ENCODE measurements around the gene SPEG.
A peak's percentile ranks its signal among the peaks of the same experiment; 100 is the strongest.

The SPEG gene

DNA sequence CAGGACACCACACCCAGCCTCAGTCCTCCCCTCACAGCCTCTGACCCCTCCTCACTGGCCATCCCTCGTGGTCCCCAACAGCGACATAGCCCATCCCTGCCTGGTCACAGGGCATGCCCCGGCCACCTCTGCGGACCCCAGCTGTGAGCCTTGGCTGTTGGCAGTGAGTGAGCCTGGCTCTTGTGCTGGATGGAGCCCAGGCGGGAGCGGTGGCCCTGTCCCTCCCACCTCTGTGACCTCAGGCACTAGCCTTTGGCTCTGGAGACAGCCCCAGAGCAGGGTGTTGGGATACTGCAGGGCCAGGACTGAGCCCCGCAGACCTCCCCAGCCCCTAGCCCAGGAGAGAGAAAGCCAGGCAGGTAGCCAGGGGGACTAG lies 8.6 kb upstream of the SPEG start:
- no peak for DNase-seq

DNA sequence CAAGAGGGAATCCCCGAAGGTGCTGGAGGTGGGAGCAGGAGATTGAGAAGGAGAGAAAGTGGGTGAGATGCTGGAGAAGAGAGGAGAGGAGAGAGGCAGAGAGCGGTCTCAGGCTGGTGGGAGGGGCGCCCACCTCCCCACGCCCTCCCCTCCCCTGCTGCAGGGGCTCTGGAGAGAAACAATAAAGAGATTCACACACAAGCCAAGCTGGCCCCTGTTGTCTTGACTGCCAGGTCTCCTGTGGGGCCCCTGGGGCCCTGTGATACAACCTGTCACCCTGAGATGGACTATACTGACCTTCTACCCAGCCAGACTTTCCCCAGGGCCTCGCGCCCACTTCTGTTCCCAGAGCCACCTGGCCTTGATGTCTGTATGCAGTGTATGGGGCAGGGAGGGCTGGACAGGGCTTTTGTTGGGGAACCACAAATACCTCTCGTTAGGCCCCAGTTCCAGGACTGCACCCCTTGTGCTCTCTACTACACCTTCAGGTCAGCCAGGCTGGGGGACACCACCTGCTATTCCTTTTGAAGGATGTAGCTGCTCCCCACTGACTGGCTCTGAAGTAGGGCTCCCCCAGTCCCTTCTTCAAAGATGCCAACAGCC lies 8.0 kb upstream of the SPEG start:
- DNase-seq: no peak

DNA sequence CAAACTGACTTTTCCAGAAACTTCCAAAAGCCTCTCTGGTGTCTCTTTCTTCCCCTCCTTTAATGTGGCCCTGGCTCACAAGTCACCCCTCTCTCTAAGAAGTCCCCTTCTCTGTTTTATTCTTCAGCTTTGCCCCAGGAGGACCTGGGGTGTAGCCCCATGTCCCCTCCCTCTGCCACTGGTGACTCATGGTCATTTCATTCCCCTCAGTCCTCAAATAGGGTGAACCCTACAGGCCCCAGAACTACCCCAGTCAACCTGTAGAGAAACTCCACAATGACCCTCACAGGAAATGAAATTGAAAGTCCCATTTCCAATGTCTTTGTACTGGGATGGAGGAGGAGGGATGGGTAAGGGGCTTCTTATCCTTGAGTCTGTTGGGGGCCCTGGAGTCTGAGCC lies 6.2 kb upstream of the SPEG start:
- no peak for DNase-seq

DNA sequence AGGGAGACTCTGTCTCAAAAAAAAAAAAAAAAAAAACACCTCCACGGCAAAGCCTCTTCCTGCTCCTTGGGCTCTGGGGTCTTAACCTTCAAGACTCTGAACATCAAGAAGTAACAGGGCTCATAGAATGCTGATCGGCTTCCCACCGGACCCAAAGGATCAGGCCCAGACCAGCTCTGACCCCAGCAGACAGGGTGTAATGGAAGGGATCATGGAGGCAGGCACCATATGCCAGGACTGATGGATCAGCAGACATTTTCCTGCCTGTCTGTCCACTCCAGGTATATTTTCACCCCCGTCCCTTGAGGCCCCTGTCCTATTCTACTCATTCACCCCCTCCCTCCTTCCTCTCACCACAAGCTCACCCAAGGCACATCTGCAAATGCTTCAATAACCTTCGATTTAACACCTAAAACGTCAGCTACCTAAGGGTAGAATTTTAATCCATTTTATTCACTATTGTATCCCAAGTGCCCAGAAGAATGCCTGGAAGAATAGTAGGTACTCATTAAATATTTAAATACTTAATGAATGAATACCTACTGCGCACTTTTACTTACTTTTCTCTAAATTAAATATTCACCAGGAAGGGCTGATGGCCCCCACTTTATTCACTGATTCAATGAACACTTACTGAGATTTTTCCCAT lies 4.6 kb upstream of the SPEG start:
- DNase-seq: no peak

DNA sequence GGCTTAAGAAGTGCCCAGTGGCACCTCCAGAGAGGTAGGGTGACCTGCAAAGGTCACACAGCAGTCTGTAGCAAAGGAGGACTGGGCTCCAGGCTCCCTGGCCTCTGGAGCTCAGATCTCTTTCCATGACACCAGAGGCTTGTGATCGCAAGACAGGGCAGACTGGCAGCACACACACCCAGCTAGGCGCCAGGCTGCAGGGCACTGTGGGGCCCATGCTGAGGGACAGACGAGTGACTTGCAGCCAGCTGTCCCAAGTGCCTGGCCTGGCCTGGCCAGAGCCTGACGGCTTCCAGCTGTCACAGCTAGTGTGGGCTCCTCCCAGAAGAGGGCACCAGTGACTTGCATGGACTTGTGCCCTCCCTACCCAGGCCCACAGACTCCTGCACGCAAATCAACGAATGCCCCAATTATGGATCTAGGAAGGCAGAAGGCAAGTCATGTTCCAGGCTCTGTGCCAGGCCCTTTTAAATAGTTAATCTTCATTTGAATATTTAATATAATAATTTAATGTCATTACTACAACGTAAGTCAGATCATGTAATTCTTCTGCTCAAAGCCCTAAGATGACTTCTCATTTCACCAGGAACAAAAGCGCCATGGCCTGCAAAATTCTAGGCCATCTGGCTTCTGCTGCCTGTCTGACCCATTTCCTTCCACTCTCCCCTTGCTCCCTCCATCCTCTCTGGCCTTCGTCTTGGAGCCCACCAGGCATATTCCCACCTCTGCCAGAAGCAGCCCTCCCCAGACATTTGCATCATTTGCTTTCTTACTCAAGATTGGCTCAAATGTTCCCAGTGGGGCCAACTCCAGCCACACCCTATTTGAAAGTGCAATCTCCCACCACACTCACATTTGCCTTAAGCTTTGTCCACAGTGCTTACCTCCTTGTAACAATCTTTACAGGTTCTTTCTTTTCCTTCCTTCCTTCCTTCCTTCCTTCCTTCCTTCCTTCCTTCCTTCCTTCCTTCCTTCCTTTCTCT lies 3.7 kb upstream of the SPEG start:
- DNase-seq: peak; percentile 17

DNA sequence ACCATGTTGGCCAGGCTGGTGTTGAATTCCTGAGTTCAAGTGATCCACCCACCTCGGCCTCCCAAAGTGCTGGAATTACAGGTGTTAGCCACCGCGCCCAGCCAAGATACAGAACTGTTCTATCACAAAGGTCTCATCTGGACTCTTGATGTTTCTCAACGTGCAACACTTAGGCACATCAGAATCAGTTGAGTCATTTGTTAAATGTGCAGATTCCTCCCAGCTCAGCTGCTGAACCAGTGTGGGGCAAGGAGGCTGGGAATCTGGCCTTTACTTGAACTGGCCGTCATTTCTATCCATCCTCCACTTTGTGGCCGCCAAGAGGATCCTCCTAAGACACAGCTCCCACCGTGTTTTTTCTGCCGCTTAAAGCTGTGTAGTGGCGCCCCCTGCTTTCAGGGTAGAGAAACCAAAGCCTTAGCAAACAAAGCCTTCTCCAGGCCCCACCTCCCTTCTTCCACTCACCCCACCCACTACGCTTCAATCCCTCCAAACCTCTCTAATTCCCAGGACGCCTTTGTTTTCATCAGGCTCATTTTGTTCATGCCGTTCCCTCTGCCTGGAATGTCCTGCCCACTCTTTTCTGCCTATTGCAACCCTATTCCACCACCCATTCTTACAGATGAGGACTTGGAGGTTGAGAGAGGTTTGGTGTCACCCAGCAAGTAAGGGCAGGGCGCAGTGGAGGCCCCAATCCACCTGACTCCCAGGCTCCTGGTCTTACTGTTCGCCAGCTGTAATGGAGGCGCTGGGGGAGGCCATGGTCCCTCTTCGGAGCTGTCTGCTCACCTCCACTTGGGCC lies 776 bp upstream of the SPEG start:
- peak; percentile 42 for DNase-seq

DNA sequence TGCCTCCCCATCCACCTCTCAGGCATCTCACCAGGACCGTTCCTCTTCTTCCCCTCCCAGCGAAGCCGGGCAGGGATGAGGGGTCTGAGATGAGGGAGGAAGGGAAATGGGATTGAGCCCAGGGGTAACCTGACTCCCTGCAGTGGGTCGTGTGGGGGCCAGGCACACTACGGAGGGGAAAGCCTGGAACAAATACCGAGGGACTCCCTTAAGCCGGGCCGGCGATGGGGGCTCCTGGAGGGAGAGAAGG lies 250 bp upstream of the SPEG start:
- DNase-seq: no peak

DNA sequence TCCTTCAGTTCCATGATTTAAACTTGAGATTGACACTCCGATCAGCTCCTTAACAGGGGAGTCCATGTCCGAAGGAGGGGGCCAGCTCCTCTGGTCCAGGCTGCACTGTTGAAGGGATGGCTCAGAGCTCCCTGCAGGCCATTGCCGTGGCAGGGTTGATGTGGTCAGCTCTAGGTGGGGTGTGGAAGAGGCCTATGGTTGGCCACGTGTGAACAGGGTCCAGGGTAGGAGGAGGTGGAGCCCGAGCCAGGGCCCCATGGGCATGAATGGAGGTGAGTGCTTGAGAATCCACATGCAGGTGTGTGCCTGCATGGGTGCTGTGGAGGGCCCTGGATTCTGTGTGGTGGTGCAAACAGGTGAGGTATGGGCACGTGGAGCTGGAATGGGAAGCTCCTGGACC lies 1.1 kb downstream of the SPEG start:
- no peak for DNase-seq

DNA sequence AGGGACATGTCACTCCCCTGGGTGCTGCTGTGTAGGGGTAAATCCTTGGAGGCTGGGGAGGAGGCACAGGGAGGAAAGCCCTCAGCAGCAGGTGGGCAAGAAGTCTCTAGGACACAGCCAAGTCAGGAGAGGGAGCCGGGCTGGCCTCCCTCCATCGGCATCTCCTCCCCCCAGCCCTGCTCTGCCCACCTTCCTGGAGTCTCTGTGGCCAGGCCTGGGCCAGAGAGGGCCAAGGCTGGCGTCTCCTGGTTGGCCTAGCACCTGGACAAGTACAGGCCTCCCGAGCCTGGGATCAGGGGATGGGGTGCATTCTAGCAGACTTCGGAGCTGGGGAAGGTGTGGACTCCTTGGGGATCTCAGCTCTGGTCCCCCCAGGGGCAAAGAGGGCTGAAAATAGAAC lies 1.8 kb downstream of the SPEG start:
- no peak for DNase-seq

DNA sequence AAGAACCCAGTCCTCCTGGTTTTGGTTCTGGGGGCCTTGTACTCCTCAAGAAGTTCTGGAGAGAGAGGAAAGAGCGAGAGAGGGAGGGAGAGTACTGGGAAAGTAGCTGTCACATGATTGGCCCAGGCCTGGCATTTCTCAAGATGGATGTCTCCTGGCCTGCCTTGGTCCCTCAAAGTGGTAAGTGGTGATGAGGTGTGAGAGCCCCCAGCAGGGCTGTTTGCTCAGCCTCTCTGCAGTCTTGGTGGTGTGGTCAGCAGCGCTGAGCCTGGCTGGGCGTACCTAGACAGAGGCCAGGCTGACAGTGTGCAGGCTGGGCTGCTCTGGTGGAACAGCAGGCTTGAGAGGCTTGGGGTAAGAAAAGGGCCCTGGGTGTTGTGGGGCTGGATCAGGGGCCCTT lies 2.5 kb downstream of the SPEG start:
- no peak for DNase-seq

DNA sequence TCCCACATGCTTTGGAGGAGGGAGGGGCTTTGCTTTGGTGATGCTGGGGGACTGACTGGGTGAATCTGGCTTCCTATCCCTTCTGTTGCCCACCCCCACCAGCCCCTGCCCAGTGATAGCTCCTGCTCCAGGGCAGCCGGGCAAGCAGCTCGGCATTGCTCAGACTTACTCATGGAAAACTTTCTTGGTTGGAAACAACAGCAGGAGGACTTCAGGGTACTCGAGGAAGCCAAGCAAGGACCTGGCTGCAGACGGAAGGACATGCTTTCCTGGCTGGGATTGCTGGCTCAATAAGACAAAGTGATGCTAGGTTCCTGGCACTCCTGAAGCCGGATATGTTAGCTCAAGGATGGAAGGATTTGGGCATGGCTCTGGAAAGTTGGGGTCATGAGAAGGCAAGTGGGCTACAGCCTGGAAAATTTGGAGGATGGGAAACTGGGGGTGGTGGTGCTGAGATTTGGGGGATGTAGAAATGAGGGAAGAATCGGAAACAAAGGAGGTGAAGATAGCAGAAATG lies 3.1 kb downstream of the SPEG start:
- no peak for DNase-seq

DNA sequence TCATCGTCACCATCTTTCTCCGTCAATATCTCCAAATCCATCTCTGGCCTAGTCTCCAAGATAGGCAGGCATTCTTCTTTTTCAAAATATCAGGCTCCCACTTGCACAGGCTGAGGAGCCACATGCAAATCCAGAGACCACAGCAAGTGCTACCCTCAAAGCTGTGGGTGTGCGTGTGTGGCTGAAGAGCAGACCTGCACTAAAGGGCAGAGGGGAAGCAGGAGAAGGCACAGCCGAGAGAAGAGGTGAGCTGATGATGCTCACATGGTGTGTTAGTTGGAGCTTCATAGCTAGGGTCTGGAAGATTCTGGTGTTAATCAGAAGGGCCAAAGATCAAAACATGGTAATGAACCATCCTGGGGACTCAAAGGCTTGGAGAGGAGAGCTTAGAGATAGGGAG lies 3.8 kb downstream of the SPEG start:
- DNase-seq: no peak

DNA sequence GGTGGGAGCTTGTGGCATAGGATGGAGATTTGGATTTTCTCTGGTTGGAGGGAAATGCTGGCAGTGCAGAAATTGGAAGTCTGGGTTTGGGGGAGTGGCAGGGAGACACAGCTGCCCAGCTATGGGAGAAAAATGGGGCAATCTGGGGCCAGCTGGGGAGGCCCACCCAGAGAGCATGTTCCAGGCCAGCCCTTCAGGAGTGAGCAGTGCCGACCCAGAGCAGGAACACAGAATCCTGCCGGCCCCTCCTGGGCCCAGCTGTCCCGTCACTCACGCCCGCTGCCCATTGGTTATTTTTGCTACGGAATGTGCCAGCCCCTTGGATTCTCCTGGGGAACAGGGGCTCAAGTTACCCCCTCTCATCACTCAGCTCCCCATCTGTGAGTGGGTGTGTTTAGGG lies 4.9 kb downstream of the SPEG start:
- DNase-seq: no peak

DNA sequence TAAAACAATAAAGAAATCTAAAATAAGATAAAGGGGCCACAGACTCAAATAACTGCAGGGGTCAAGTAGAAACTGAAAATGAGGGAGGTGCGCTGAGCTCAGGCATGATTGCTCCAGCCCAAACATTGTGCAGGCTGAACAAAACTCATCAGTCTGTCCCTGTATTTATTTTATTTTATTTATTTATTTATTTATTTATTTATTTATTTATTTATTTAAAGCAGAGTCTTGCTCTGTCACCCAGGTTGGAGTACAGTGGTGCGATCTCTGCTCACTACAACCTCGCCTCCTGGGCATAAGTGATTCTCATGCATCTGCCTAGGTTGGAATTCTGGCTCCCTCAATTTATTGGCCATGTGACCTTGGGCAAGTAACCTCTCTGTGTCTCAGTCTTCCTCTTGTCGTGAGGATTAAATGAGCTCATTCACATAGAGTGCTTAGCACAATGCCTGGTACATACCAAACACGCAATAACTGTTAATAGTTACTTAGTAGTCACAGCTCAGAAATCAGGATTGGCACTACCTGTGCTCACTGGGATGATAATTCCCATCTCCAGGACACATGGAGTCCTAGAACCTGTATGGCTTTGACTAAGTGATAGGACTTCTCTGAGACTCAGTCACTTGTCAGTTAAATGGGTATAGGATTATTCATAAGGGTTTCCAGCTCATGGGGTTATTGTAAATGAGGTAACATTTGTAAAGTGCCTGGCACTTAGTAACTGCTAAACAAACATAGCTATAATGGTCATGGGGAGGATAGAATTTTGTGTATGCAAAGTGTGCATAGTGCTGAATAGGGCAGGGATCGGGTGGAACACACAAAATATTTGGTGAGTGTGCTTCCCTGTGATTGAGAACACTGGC lies 6.0 kb downstream of the SPEG start:
- DNase-seq: no peak

DNA sequence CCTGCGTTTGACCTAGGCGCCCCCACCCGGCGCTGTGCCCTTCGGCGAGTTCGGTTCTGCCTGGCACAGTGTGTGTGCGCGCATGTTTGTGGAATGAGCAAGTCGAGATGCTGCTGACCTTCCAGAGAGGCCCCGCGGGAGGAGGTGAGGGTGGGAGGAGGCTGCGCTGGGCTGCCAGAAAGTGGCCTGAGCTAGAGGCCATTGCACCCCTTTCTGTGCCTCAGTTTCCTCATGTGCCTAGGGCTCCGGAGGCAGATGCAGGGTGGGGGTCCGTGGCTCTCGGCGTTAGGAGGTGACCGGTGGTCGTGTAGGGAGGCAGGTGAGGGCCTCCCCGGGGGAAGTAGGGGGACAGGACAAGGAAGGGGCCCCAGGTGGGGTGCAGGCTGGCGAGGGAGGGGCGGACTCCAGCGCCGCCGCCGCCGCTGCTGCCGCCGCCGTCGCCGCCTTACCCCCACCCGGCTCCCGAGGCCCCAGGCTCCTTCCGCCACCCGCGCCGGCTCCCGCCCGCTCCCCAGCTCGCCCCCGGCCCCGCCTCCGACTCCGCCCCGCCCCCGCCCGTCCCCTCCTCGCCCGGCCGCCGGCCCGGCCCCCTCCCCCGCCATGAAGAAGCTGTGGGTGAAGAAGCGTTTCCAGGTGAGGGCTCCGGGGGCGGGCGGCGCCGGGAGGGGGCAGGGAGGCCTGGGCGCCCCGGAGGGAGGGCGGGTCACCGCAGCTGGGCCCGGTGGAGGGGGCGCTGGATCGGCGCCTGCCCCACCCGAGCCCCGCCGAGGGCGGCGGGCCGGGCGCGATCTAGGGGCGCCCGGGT lies 7.0 kb downstream of the SPEG start:
- DNase-seq: no peak

DNA sequence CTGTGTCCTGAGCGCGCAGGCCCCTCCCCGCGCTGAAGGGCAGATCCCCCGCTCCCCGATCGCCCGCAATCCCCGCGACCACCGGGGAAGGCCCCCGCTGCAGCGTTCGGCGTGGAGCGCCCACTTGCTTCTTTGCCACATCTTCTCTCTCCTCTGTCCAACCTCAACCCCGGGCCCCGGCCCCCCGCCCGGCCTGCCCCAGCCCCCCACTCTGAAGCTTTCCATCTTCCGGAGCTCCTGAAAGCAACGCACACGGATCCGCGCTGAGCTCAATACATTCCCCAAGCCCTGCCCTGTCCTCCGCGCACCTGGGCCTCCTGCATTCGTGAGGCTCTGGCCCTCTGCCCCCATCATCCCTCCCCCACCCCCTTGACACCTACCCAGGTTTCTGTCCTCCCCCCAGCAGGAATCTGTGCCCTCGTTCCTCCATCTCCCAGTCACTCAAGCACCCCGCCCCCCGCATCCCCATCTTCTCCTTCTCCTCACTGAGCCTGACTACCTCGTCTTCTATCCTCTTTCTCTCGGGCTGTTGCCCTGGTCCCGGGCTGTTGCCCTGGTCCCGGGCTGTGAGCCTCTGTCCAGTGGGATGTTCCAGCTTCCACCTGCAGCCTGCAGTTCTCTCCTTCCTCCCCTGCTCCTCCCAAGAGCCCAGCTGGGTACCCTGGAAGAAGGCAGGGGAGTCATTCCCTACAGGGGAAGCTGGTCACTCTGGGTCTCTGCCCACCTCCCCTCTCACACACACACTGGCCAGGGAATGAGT lies 7.8 kb downstream of the SPEG start:
- no peak for DNase-seq

DNA sequence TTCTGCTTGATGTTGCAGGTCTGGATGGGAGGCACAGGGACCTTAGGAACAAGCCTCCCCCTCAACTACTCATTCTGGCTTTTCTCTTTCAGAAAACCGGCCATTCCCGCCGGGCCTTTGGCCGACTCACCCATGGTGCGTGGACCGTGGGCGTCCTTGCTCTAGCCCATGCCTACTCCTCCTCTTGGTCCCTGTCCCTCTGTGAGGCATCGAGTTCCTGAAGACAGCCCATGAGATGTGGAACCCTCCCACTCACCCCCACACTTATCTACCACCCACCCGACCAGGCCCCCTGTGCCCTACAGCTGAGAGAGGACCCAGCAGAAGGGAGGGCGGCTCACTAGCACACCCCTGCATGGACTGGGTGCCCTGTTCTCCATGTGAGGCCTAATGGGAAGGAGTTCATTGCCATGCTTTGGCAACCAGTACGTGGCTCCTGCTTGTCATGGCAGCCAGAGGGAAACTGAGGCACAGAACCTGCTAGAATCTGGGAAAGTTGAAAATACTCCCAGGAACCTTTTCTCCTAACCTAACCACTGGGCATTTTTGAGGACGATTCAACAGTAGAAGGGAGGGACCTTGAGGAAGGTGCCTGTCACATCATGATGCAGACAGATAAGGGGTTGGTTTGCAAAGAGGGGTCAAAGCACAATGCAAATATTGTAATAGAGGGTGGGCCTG lies 8.5 kb downstream of the SPEG start:
- DNase-seq: no peak

DNA sequence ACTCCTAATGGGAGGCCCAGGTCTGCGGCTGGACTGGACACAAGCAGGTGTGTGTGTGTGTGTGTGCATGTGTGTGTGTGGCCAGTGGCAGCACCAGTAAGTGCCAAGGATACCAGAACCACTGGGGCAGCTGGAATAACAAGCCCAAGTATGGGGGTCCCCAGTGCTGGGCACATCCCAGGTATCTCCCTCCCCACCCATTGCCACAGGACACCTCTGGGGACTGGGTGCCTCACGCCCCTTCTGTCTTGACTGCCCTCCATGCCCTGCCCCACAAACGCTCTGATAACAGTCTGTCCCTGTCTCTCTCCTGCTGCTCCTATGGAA lies 9.0 kb downstream of the SPEG start:
- DNase-seq: no peak

DNA sequence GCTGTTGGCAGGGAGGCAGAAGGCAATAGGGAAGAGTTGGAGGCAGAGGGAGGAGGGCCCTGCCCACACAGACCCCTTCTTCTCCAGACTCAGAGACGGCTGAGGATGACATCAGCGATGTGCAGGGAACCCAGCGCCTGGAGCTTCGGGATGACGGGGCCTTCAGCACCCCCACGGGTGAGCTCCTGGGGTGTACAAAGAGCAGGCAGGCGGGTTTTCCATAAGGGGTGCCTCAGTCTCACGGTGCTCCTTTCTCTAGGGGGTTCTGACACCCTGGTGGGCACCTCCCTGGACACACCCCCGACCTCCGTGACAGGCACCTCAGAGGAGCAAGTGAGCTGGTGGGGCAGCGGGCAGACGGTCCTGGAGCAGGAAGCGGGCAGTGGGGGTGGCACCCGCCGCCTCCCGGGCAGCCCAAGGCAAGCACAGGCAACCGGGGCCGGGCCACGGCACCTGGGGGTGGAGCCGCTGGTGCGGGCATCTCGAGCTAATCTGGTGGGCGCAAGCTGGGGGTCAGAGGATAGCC lies 10.0 kb downstream of the SPEG start:
- no peak for DNase-seq

DNA sequence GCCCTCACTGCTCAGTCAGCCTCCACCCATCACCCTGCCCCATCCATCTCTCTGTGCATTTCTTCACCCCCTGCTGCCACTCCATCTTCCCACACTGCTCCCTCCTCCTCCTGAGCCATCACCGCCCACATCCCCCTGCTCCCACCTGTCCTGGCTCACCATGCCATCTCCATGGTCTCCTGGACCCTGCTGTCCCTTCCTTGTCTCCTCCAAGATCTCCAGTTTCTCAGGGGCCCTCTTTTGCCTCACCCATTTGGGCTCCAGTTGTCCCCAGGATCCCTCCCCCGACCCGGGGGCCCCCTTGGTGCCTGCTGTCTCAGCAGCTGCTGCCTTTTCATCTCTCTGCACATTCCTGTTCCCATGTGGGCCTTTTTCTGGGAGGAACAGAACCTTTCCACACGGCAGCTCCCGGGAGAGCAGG lies 10.6 kb downstream of the SPEG start:
- DNase-seq: no peak
